Body of pancreas (tissue), 4 donors: ENCODE measurements around the gene TADA1. TPM values are rescaled to one million over a fixed set of nuclear protein-coding genes. Genes with fewer than 3 reads are reported as not detected.

Experiments used
- ATAC-seq: fragments of 150-250 bp; one replicate; pipeline ENCODE4 v1.9.1; 2016
- DNase-seq, 4 donors: peaks; one replicate each; pipeline ENCODE4 v3.0.0-alpha.2; 2019
- H3K27ac ChIP-seq, 4 donors: fragments of 200-600 bp; sonication (generic); 1 replicate in 3 of 4; 2 replicates in 1 of 4; pipeline versions ENCODE4 v1.5.1 to v1.6.1; 2016 to 2019; ENCODE audit warnings: mild to moderate bottlenecking in 1 of 4, mixed read lengths in 1 of 4, moderate library complexity in 1 of 4
- H3K27me3 ChIP-seq, 2 donors: fragments of 200-600 bp; sonication (generic); one replicate each; pipeline ENCODE4 v1.6.0; 2016; ENCODE audit warnings: mild to moderate bottlenecking in 1 of 2
- H3K36me3 ChIP-seq, 2 donors: fragments of 200-600 bp; sonication (generic); replicated peaks in 1 of 2; 2 replicates each; pipeline ENCODE4 v1.5.1; 2016; ENCODE audit warnings: low read depth in 2 of 2; ENCODE audit not compliant: insufficient read depth in 1 of 2
- H3K4me1 ChIP-seq: fragments of 200-600 bp; sonication (generic); one replicate; pipeline ENCODE4 v1.6.0; 2016
- H3K4me3 ChIP-seq, 2 donors: fragments of 200-600 bp; sonication (generic); 1 replicate in 1 of 2; 2 replicates in 1 of 2; pipeline ENCODE4 v1.5.1; 2016 to 2019
- H3K9me3 ChIP-seq, 3 donors: fragments of 200-600 bp; sonication (generic); 1 replicate in 2 of 3; 2 replicates in 1 of 3; pipeline ENCODE4 v1.5.1; 2016
- POLR2A ChIP-seq, 3 donors: fragments of 450-650 bp; IDR thresholded peaks; one replicate each; pipeline ENCODE4 v1.6.1; 2016; ENCODE audit warnings: antibody characterized with exemption in 3 of 3, mild to moderate bottlenecking in 2 of 3
- WGBS, 2 donors: methylation state at CpG; one replicate each; pipeline ENCODE4 v1.1.5; 2017; 5-methylcytosine and 5-hydroxymethylcytosine counted together
- intact Hi-C: fragments of 100-400 bp; cut with DNase I; formaldehyde crosslinking; loops from one replicate; pipeline ENCODE4 v1.15.1; 2023
- total RNA-seq, 2 donors: library from RNA; depleted of rRNA; stranded (reverse); fragments of >200 nt; gene quantifications; one replicate each; pipeline ENCODE4 v1.1.0, GENCODE V29; 2016
- TF ChIP-seq, protein P1 (sequence below), 7 experiments: fragments of 450-650 bp in 4 of 7; fragments of 200-600 bp in 3 of 7; sonication (generic) in 3 of 7; IDR thresholded peaks; one replicate each; pipeline ENCODE4 v1.5.1; 2016 to 2019; ENCODE audit warnings: antibody characterized with exemption in 7 of 7

Gene TADA1
- total RNA-seq, 2 donors from 2014 or later, result 0.99 to 4.9 TPM

DNA sequence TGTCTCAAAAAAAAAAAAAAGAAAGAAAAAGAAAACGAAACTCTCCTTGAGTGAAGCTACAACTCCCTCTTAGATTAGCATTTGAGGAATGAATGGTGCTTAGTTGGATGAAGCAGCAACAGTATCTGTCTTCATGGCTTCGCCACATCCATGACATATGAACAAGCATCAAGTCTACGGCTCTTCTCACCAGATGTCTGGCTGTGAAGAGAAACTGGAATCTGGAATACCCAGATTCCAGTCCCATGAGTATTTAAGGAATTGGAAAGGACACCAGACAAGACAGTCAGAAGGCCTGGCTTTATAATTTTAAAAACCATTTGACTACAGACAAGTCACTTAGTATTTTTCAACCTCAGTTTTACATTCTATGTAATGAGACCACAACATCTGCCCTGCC is 38.0 kb upstream of the TADA1 start:
- ATAC-seq (no peak), DNase-seq (no peak)
- Histone ChIP-seq H3K27me3 (no peaks in the 10 kb centered on the region), H3K4me3 (no peak overlapping the region), H3K9me3 (no peaks in the 10 kb centered on the region), H3K4me1 (no peaks in the 10 kb centered on the region), H3K36me3 (no peaks in the 10 kb centered on the region), H3K27ac (no peak overlapping the region)
- intact Hi-C loops, result no loop called here
- WGBS, 2 donors, result 60% methylated on average over 3 of the region's 3 CpGs
- TF ChIP-seq, protein P1, sequence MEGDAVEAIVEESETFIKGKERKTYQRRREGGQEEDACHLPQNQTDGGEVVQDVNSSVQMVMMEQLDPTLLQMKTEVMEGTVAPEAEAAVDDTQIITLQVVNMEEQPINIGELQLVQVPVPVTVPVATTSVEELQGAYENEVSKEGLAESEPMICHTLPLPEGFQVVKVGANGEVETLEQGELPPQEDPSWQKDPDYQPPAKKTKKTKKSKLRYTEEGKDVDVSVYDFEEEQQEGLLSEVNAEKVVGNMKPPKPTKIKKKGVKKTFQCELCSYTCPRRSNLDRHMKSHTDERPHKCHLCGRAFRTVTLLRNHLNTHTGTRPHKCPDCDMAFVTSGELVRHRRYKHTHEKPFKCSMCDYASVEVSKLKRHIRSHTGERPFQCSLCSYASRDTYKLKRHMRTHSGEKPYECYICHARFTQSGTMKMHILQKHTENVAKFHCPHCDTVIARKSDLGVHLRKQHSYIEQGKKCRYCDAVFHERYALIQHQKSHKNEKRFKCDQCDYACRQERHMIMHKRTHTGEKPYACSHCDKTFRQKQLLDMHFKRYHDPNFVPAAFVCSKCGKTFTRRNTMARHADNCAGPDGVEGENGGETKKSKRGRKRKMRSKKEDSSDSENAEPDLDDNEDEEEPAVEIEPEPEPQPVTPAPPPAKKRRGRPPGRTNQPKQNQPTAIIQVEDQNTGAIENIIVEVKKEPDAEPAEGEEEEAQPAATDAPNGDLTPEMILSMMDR (IDR thresholded peaks at IDR 0.05), result no peak
- no peak for TF ChIP-seq POLR2A (IDR thresholded peaks at IDR 0.05)

DNA sequence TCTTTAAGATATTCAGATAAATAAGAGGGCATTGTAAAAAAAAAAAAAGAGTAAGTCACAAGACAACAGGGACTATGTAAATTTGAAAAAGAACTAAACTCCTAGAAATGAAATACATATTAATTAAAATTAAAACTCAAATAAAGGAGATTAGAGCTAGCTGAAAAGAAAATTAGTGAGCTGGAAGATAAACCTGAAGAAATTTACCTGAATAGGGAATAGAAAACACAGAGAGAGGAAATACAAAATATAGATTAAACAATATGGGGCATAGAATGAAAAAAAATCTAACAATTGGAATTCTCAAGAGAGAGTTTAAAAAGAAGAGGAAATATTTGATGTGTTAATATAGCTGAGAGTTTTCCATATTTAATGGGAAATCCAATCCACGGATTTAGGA is 35.6 kb upstream of the TADA1 start:
- intact Hi-C loops, result no loop called here
- Histone ChIP-seq H3K4me3 (no peak overlapping the region), H3K27me3 (no peaks in the 10 kb centered on the region), H3K27ac (no peak overlapping the region), H3K9me3 (no peaks in the 10 kb centered on the region), H3K4me1 (no peaks in the 10 kb centered on the region), H3K36me3 (no peaks in the 10 kb centered on the region)
- DNase-seq (no peak), ATAC-seq (no peak)
- WGBS, 2 donors, result 77 to 88% methylated on average over 1 of the region's 1 CpG
- TF ChIP-seq POLR2A (IDR thresholded peaks at IDR 0.05), result no peak
- TF ChIP-seq, protein P1 (IDR thresholded peaks at IDR 0.05), result no peak

DNA sequence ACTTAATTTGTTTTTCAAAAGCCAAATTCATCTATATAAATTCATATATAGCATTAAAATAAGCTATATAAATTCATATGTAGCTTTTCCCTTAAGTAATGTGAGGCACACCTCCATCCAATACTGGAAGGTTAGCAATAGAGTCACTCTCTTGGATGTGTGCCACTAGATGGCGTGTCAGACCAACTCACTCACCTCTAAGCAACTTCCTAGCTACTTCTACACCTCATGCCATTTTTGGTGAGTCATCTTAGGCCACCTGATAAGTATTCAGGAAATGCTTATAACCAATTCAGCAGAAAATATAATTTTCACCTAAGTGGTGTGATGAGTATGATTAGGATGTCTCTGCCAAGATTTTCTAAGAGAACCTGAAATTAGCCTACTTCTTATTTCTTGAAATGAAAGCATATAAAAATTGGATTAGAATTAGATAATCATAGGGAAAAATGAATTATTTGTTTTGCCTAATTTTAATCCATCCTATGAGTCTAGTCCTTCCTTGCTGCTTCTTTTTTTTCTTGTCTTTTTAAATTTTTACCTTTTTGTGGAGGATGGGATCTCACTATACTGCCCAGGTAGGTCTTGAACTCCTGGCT is 34.4 kb upstream of the TADA1 start:
- TF ChIP-seq, protein P1 (IDR thresholded peaks at IDR 0.05), result peak; percentile 41 to 93 (median 82)
- no peak for TF ChIP-seq POLR2A (IDR thresholded peaks at IDR 0.05)
- 0% methylated on average over 1 of the region's 1 CpG for WGBS, 2 donors
- ATAC-seq (peak; percentile 100), DNase-seq (peak; percentile 87 to 92 (median 88))
- Histone ChIP-seq H3K27me3 (no peaks in the 10 kb centered on the region), H3K36me3 (no peaks in the 10 kb centered on the region), H3K9me3 (no peaks in the 10 kb centered on the region), H3K27ac (no peak overlapping the region), H3K4me3 (no peak overlapping the region), H3K4me1 (no peaks in the 10 kb centered on the region)
- intact Hi-C loops, result no loop called here

DNA sequence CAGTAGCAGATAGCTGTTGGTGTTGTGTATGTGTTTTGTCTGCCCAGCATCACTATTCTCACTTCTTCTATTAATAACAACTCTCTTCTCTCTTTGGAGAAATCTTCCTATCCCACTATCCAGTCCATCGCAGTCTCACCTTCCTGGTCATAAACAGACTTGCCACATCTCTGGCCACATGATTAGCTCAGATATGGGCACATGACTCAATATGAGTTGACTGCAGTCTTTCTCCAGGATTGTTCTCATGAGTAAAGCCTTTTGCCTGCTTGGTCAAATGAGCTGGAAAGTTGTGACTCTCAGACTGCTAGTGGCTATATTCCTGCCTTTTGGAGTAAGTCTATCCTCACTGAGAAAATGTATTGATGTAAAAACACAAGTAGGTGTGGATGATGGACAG is 32.9 kb upstream of the TADA1 start:
- TF ChIP-seq, protein P1 (IDR thresholded peaks at IDR 0.05), result no peak
- no peak for TF ChIP-seq POLR2A (IDR thresholded peaks at IDR 0.05)
- H3K9me3 ChIP-seq, result no peaks in the 10 kb centered on the region
- H3K4me1 ChIP-seq, result no peaks in the 10 kb centered on the region
- H3K4me3 ChIP-seq, result no peak overlapping the region
- H3K36me3 ChIP-seq, result no peaks in the 10 kb centered on the region
- ATAC-seq (no peak), DNase-seq (no peak)
- intact Hi-C loops, result loop anchor here (5.0 kb wide), 1 partner anchor 148 kb away; no protein-coding TSS in a partner anchor
- no peak overlapping the region for H3K27ac ChIP-seq
- WGBS, 2 donors, result 61 to 77% methylated on average over 1 of the region's 1 CpG
- no peaks in the 10 kb centered on the region for H3K27me3 ChIP-seq

GRCh38 chr1:166907763-166908162 is 31.7 kb upstream of the TADA1 start:
- Histone ChIP-seq H3K36me3 (no peaks in the 10 kb centered on the region), H3K4me1 (no peaks in the 10 kb centered on the region), H3K27me3 (no peaks in the 10 kb centered on the region), H3K27ac (no peak overlapping the region), H3K9me3 (no peaks in the 10 kb centered on the region), H3K4me3 (no peak overlapping the region)
- no peak for ATAC-seq
- DNase-seq, result no peak
- intact Hi-C loops, result loop anchor here (5.0 kb wide), 1 partner anchor 150 kb away; no protein-coding TSS in a partner anchor
- no peak for TF ChIP-seq POLR2A (IDR thresholded peaks at IDR 0.05)
- TF ChIP-seq, protein P1 (IDR thresholded peaks at IDR 0.05), result no peak
- 63 to 72% methylated on average over 3 of the region's 3 CpGs for WGBS, 2 donors
